GM18511 (cell line): ENCODE measurements around the gene OLFML3.

Experiments
- ATAC-seq: cut with Tn5 transposase; IDR thresholded peaks from one replicate; pipeline ENCODE4 v1.9.1; 2021; ENCODE audit warnings: mild to moderate bottlenecking, moderate library complexity; ENCODE audit not compliant: unreplicated experiment

The OLFML3 gene, protein sequence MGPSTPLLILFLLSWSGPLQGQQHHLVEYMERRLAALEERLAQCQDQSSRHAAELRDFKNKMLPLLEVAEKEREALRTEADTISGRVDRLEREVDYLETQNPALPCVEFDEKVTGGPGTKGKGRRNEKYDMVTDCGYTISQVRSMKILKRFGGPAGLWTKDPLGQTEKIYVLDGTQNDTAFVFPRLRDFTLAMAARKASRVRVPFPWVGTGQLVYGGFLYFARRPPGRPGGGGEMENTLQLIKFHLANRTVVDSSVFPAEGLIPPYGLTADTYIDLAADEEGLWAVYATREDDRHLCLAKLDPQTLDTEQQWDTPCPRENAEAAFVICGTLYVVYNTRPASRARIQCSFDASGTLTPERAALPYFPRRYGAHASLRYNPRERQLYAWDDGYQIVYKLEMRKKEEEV

DNA sequence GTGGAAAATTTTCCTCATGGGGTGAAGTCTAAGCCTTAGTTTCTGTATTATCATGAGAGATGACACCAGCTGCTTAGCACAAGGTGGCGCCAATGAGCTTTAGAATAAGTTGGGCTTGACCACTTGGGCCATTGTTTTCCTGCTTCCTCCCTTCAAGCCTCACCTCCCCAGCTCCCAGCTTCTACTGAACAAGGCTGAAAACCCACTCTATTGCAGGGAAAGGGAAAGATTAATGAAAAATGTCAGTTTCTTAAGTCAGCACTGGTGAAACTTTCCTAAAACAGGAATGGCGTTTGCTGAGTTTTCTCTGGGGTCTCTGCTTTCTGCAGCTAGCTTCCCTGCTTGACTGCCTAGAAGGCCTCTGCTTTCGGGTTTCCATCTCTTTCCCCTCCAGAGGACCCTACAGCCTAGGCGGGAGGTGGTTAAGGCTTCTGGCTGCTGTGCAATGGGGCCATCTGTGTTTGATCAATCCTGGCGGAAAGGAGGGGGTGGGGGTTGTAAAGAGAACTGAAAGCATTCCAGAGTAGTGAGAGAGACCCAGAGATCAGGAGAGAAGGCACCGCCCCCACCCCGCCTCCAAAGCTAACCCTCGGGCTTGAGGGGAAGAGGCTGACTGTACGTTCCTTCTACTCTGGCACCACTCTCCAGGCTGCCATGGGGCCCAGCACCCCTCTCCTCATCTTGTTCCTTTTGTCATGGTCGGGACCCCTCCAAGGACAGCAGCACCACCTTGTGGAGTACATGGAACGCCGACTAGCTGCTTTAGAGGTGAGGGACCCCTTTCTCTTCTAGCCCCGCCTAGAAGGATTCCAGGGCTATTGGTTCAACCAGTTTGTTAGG is at the start of gene OLFML3:
Gene OLFML3, plus strand, starts transcription at position 612 of the 840 bp plus-strand sequence. Its CDS starts 43 bp downstream, at position 655.
- peak; percentile 58 for ATAC-seq

DNA sequence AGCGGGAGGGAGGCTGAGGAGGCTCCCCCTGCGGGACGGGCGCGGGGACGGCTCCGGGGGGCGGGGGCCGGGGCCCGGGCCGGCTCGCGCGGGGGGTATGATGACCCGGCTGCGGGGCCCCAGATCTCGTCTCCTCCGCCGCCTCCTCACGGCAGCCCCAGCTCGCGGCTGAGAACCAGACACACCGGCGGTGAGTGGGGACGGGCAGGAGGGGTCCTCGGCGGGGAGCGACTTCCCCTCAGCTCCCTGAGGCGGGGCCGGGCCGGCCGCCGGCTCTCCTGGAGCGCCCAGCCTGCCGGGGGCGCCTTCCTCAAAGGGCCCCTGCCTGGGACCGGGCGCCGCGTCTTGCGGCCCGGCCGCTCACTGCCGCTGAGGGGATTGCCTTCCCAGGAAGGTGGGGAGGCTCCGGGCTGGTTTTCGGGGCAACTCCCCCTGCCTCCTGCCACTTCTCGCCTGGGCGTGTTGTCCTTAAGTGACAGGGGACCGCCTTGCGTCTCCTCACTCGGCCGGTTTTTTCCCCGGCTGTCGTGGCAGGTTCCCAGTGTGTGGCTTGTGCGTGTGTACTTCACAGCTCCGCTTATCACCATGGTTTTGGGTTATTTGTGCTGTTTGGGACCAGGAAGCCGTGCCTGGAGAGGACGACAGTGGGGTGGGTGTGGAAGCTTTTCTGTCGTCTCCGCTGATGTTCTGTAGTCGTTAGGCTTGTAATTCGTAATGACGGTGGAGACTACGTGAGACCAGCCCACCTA is 49.4 kb upstream of the OLFML3 start:
- ATAC-seq, result peak; percentile 39

DNA sequence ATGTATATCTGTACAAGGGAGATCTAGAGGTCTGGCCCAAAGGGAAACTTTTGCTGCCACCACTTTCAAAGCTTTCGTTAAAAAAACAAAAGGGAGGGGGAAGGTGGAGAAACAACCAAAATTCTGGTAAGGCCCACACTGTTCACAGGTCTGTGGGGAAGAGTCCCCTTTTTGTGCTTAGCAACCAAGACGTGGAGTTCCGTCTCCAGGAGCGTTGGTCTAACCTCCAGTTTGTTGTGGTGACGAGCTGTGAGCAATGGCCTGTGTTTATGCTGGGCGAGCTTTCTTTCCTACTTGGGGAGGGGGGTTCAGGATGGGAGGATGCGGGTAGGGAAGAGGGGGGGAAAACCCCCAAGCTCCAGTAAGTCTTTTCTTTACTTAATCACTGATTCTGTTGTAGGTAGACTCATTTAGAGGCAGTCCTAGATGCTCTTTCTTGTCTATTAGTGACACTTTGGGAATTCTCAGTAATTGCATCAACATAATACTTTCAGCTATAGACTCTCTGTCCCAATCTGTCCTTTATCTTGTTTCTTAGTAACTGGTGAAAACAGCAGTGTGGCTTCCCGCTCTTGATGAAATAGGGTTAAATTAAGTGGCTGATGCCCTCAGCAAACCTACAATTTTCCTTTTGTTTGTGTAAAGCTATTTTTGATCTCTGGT is 48.6 kb upstream of the OLFML3 start:
- peak; percentile 33 for ATAC-seq

DNA sequence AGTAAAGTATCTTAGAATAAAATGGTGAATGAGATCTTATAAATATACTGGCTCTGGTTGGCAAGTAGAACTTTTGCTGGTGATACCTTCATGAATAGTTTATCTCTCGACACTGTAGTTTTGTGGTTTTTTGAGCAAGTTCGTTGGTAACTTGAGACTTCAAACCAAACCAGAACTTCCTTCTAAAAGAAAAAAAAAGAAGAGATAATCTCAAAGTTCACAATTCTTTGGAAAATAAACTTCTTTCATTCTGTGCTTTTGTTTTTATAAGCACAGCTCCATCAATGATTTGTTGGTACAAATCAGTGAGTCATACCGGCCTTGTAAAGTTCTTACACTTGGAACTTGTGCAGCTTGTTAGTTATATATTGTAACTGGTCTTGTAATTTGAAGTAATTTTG is 47.8 kb upstream of the OLFML3 start:
- no peak for ATAC-seq

DNA sequence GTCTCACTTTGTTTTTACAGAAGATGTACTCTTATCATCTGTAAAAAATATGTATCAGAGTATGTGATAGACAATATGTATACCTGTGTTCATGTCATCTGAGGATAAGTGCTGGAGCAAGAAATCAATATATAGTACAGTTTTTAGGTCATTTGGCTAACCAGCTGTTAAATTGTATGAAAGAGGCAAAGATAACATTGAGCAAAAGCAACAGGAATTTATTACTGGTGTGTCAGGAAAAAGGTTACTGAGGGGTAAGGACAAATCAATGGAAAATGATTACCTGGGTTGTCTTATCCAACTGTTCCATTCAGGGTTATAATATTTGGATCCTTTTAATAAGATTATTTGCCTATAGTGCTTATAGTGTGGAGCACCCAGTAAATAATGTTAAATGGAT is 45.3 kb upstream of the OLFML3 start:
- no peak for ATAC-seq

DNA sequence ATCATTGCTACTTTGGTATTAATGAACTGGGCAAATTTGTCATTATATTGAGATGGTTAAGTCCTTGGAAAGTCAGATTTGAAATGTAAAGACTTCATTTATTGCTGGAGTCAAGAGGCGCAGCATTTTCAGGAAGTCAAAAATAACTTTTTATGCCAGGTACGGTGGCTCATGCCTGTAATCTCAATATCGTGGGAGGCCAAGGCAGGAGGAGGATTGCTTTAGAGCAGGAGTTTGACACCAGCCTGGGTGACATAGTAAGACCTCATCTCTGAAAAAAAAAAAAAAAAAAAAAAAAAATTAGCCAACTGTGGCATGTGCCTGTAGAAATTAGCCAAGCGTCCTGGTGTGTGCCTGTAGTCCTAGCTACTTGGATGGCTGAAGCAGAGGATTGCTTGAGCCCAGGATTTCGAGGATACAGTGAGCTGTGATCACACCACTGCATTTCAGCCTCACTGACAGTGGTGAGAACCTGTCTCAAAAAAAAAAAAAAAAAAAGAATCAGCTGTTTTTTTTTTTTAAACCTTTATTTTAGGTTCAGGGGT is 44.7 kb upstream of the OLFML3 start:
- no peak for ATAC-seq

DNA sequence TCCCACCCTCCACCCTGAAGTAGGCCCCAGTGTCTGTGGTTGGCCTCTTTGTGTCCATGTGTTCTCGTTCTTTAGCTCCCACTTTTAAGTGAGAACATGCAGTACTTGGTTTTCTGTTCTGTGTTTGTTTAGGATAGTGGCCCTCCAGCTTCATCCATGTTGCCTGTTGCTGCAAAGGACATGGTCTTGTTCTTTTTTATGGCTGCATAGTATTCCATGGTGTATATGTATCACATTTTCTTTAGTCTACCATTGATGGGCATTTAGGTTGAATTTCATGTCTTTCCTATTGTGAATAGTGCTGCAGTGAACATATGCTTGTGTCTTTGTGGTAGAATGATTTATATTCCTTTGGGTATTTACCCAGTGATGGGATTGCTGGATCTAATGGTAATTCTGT is 44.1 kb upstream of the OLFML3 start:
- ATAC-seq, result no peak

DNA sequence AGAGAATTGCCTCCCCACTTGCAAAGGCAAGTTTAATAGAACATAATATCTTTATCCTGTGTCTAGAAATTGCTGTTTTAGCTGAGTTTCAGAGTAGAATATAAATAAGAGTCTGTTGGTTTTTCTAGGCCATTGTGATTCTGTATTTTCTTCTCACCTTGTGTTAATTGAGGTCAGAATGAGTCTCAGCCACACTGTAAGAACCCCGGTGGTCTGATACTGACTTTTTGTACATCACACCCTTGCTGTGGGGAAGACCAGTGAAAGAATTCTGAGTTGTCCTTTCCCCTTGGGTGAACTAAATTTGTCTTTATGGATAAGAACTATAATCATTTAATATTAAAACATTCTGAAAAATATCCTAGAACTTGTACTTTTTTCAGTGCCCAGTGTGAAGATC is 43.3 kb upstream of the OLFML3 start:
- no peak for ATAC-seq

DNA sequence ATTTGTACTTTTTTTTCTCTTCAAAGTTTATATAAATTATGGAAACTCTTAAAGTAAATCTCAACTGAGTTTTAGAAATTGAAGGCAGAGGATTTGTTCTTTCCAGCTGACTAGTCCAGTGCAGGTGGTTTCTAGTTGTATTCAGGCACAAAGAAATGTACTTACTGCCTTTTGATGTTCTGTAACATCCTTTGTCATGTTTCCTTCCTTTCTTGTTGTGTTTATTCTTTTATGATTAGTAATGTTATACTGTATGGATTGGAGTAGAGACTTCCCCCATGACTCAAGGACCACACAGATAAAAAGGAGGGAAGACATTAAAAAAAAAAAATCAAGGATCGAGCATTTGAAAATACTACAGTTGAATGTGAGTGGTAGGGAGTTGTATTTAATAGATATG is 42.1 kb upstream of the OLFML3 start:
- no peak for ATAC-seq

DNA sequence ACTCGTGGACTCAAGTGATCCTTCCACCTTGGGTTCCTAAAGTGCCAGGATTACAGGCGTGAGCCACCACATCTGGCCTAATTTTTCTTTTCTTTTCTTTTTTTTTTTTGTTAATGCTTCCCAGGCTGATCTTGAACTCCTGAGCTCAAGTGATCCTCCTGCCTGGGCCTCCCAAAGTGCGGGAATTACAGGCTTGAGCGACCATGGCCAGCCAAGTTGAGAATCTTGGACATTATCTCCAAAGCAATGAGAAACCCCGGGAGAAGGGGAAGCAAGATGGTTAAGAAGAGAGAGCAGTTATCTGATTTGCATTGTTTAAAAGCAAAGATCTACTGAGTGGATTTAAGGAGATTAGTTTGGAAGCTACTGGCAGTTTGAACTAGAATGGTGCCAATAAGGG is 41.1 kb upstream of the OLFML3 start:
- ATAC-seq, result no peak

DNA sequence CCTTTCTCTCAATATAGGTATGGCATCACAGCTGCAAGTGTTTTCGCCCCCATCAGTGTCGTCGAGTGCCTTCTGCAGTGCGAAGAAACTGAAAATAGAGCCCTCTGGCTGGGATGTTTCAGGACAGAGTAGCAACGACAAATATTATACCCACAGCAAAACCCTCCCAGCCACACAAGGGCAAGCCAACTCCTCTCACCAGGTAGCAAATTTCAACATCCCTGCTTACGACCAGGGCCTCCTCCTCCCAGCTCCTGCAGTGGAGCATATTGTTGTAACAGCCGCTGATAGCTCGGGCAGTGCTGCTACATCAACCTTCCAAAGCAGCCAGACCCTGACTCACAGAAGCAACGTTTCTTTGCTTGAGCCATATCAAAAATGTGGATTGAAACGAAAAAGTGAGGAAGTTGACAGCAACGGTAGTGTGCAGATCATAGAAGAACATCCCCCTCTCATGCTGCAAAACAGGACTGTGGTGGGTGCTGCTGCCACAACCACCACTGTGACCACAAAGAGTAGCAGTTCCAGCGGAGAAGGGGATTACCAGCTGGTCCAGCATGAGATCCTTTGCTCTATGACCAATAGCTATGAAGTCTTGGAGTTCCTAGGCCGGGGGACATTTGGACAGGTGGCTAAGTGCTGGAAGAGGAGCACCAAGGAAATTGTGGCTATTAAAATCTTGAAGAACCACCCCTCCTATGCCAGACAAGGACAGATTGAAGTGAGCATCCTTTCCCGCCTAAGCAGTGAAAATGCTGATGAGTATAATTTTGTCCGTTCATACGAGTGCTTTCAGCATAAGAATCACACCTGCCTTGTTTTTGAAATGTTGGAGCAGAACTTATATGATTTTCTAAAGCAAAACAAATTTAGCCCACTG is 38.7 kb upstream of the OLFML3 start:
- ATAC-seq, result peak; percentile 74

DNA sequence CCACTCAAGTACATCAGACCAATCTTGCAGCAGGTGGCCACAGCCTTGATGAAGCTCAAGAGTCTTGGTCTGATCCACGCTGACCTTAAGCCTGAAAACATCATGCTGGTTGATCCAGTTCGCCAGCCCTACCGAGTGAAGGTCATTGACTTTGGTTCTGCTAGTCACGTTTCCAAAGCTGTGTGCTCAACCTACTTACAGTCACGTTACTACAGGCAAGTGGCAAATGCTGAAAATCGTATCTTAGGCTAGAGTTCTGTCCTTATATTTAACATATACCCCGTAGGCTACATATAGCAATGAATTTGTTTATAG is 38.1 kb upstream of the OLFML3 start:
- ATAC-seq, result no peak

DNA sequence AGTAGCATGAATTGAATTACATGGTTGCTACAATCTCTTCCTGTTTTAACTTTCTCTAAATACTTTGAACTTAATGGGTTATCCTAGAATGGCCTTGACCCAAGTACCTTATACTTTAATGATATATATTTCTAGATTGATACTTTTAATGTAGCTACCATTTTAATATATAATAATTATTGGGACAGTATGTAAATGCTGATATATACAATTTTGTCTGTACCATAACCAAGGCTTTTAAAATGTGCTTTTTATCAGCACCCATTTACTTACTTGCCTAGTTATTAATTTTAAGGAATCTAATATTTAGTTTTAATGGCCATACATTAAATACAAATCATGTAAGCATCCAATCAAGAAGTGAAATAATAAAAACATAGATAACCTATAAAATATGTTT is 36.7 kb upstream of the OLFML3 start:
- ATAC-seq, result no peak

DNA sequence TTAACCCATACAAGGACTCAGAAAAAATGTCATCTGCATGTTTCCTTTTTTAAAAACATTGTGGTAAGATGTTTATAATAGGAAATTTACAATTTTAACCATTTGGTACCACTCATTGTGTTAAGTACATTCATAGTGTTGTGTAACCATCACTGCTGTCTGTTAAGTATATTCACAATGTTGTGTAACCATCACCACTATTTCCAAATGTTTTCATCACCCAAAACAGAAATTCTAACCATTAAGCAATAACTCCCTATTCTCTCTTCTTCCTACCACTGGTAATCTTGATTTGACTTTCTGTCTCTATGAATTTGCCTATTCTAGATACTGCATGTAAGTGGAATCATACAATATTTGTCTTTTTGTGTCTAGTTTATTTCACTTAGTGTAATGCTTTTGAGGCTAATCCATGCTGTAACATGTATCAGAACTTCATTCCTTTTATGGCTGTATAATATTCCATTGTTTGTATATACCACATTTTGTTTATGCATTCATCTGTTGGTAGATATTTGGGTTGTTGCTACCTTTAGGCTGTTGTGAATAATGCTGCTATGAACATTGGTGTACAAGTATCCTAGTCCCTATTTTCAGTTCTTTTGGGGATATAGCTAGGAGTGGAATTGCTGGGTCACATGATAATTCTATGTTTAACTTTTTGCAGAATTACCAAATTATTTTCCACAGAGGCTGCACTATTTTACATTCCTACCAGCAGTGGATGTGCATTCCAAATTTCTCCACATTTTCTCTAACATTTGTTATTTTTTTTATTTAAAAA is 36.1 kb upstream of the OLFML3 start:
- no peak for ATAC-seq

DNA sequence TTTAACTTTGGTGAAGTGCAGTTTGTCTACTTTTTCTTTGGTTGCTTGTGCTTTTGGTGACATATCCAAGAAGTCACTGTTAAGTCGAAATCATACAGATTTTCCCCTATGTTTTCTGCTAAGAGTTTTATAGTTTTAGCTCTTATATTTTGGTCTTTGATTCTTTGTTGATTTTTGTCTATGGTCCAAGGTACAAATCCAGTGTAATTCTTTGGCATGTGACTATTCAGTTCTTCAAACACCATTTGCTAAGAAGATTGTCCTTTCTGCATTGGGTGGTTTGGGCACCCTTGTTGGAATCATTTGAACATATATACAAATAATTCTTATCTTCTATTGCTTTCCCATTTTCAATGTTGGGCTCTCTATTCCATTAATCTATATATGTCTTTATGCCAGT is 33.9 kb upstream of the OLFML3 start:
- ATAC-seq, result no peak

DNA sequence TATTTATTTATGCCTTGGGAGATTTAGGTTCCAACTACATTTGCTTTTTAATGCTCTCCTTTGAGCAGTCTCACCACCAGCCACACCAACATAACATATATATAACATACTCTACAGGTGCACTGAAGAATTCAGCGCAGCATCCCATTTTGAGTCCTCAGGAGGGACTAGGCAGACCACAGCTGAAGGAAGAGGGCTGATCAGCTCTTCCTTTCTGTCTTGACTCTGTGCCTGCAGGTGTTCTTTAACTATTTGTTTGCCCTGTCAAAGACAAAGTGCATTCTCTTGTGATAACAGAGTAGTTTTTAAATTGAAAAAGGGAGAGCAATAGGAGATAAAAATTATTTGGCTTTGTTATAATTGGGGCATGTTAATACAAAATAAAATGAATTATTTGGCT is 33.2 kb upstream of the OLFML3 start:
- no peak for ATAC-seq

DNA sequence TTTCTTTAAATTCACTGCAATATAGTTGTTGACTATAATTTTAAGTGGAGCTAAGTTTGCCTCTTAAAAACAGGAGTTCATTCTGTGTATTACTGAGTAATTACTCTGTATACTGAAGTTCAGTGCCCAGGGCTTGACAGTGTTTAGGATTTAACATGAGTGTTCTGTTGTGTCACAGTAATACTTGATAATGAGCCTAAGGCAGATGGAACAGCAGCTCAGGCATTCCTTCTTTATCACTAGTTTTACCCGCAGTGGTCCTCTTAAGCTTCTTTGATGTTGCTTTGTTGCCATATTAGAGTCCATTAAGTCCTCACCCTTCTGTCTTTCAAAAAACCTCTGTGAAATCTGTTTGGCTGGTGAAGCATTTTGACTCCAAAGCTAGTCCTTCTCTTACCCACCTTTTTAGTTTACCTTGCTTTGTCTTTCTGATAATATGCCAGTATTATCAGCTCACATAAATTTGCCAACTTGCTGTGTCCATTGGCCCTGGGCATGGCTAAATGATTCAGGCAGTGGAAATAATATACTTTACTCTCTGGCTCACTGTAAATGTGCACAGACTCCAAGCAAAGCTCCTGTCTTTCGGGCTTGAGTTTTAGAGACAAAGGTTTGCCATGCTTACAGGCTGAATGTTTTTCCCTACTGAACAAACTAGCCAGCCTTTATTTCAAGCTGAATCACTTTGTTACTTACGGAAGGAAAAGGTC is 32.4 kb upstream of the OLFML3 start:
- ATAC-seq, result no peak

DNA sequence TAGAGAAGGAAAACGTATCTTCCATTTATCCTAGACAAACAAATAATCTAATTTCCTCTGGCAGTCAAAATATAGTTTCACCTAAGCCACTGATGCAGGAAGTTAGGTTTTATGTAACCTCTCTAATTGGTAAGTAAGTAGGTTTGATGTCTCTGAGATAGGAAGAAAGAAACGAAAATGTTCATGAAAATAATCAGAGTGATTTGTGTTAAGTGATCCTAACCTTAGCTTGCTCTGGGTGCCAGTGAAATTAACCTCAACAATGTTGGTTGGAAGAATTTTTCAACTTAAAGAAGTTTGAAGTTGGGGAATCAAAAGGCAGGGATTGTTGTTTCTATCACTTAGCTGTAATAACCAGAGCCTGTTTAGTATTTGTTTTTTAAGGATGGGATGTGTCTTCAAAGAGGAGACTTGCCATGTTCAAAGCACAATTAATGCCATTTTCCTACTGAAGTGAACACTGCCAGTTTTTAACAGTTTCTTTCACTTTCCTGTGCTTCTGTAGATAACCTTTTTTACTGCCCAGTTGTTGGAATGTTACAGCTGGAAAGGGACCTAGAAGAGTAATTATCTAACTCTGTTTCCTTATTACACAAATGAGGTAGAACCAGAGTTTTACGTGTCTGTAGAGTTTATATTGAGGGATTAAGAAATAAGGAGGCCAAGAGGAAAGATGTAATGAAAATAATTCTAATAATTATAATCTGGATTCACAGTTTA is 31.7 kb upstream of the OLFML3 start:
- ATAC-seq, result no peak
